Activated T-cell treated with anti-CD3 and anti-CD28 coated beads for 48 hours (primary cell): ENCODE data around the gene CCDC59.
"Not testable (repeated sequence)": the region's sequence is repeated elsewhere in the genome, so short reads cannot be mapped to it uniquely, and the experiment has no call there.

Experiments
- DNase-seq: peaks from one replicate; pipeline ENCODE4 v3.0.0-alpha.2; 2020; ENCODE audit warnings: low read depth

CCDC59 gene, protein sequence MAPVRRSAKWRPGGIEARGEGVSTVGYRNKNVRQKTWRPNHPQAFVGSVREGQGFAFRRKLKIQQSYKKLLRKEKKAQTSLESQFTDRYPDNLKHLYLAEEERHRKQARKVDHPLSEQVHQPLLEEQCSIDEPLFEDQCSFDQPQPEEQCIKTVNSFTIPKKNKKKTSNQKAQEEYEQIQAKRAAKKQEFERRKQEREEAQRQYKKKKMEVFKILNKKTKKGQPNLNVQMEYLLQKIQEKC

GRCh38 chr12:82358200-82359114 lies at the start of gene CCDC59, which contains the start of gene METTL25:
Gene CCDC59 (minus strand): TSS chr12:82358387. CDS start chr12:82358376, 11 bp downstream.
Gene METTL25 (plus strand): TSS chr12:82358529. CDS start chr12:82358566, 37 bp downstream.
- DNase-seq: peak; percentile 92

GRCh38 chr12:82407481-82407880 lies 49.3 kb upstream of the CCDC59 start:
- DNase-seq: no peak

DNA sequence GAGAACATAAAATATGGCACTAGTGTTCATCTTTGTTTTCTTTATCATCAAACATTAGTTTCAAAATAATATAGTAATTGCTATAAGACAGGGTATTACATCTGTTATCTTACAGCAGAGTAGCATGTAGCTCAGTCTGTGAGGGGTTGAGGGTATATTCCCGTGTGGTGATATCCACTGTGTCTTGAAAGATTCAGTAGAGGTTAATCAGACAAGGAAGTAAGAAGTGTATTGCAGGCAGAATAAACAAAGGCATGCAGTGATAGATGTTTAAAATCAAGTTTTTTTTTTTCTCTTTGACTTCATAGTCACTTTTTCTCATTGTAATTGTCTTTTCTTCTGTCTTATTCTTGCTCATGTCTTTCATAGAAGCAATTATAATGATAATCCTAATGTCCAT lies 48.5 kb upstream of the CCDC59 start:
- no peak for DNase-seq

- no peak for DNase-seq
These were observed 42.6 kb upstream of the CCDC59 start for GRCh38 chr12:82400819-82401218.

DNA sequence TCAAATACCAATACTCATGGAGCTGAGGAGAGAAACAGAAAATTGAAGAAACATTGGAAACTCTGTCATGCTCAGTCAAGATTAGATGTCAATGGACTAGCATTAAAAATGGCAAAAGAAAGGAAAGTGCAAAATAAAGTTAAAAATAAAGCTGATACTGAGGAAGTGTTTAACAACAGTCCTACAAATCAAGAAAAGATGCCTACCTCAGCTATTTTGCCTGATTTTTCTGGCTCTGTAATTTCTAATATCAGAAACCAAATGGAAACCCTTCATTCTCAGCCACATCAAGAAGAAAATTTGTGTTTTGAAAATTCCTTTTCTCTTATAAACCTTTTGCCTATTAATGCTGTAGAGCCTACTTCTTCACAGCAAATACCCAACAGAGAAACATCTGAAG lies 40.7 kb upstream of the CCDC59 start:
- DNase-seq: no peak

GRCh38 chr12:82383930-82384552 lies 25.9 kb upstream of the CCDC59 start:
- no peak for DNase-seq

GRCh38 chr12:82378997-82379396 lies 20.8 kb upstream of the CCDC59 start:
- no peak for DNase-seq

- DNase-seq: no peak
These were observed 17.0 kb upstream of the CCDC59 start for GRCh38 chr12:82375201-82375600.

GRCh38 chr12:82366197-82366596 lies 8.0 kb upstream of the CCDC59 start:
- no peak for DNase-seq

DNA sequence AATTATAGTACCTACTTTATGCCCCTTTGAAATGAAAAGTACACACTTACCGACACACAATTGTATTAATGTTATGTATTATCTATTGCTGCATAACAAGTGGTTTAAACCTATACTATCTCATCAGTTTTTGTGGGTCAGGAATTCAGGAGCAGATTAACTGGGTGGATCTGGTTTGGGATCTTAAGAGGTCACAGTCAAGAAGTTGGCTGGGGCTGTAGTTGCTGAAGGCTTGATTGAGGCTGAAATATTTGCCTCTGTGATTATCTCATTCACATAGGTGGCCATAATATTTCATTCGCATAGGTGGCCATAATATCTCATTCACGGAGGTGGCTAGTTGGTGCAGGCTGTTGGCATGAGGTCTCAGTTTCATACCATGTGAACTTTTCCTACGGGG lies 5.8 kb upstream of the CCDC59 start:
- no peak for DNase-seq

- DNase-seq: no peak
These were observed 3.3 kb upstream of the CCDC59 start for GRCh38 chr12:82361461-82361915.

GRCh38 chr12:82360834-82361233 lies 2.6 kb upstream of the CCDC59 start:
- DNase-seq: not testable (repeated sequence)

DNA sequence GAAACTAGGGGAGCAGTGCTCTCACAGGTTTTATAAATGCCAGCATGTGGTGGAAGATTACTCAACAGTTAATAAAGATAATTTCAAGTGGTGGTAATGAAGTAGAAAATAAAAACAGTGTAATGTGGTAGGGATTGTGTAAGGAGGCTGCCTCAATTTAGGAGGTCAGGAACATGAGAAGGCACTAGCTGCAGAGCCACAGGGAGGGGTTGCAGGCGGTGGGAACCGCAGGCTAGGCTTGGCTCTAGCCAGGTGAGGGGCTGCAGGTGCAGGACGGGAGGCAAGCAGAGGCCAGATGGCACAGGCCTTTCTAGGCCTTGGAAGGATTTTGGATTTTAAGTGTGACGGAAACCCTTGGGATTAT lies 910 bp upstream of the CCDC59 start:
- no peak for DNase-seq

DNA sequence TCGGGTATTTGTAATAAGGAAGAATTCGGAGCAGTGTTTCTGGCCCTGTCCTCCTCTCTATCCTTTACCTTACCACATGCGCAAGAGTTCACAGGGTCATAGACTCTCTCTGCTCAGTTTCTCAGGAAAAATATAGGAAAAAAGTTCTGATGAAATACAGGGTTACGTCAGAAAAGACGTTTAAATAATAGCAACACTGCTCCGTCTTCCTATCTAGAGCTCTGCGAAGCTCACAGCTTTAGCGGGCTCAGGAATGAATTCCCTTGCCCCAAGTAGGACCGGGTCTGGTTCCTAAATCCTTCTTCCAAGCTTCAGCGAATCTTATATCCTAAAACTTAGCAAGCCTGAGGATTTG lies 365 bp downstream of the CCDC59 start:
- no peak for DNase-seq

- DNase-seq: no peak
These were observed 847 bp downstream of the CCDC59 start for GRCh38 chr12:82357340-82357739.

GRCh38 chr12:82351390-82351789 lies 6.8 kb downstream of the CCDC59 start:
- no peak for DNase-seq

DNA sequence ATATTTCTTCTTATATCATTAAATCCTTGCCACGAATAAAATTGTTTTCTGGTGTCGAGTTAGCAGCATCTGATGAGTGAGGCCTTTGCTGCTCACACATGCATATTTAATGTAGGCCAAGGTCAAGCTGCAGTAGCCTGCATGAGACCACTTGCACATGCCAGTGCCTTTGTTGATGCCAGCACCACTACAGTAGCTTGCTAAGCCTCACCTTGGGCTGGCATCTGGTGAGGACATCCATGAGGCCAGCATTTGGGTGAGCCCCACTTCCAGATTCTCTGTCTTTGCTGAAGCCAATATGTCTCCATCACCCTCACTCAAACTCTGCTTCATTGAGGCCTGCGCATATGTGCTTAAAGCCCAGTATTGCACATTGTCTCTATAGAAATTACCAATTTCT lies 8.0 kb downstream of the CCDC59 start:
- no peak for DNase-seq

- no peak for DNase-seq
These were observed 28.7 kb downstream of the CCDC59 start for GRCh38 chr12:82329508-82329907.

DNA sequence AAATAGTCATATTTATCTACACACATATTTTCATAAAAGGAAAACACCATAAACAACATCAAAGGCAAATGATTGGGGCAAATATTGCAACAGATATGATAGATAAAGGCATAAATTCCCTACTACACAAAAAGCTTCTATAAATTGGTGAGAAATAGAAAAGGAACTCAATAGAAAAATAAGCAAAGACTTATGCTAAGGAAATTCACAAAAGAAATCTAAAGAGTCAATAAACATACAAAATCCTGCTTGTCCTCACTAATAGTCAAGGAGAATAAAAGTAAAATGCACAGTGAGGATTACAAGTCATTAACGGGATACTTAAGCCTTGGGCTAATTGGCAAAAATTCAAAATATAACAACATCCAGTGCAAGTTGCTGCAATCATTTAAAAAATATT lies 30.3 kb downstream of the CCDC59 start:
- DNase-seq: no peak

DNA sequence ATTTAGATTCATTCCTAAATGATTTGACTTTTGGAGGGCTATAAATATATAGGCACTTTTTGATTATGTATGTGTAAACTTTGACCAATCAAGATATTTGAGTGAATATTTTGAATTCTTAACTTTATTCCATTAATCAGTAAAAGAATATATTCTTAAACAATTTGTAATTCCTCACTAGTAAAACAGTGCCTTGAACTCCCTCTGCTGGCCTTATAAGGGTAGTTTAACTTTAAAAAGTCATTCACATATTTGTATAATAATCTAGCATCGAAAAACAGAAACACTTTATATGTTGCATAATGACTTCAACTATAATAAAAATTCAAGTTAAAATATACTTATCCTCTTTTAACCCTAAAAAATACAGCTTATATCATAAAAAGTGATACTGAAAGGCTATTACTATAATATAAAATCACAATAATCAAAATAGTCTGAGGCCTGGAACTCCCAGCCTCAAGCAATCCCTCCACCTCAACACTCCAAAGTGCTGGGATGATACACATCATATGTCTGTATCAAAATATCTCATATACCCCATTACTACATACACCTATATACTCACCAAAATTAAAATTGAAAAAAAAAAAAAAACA lies 31.2 kb downstream of the CCDC59 start:
- no peak for DNase-seq

- DNase-seq: no peak
These were observed 32.4 kb downstream of the CCDC59 start for GRCh38 chr12:82325540-82326336.

- no peak for DNase-seq
These were observed 38.9 kb downstream of the CCDC59 start for GRCh38 chr12:82319276-82319675.
